ENCODE results near the gene LCN12. TPM values are rescaled to one million over a fixed set of nuclear protein-coding genes. Genes with fewer than 3 reads are reported as not detected.

The LCN12 gene
- total and polyA plus RNA-seq, 11 donors, result 0.46 to 23.7 (median 4.2) TPM

GRCh38 chr9:136983167-136983566, 31.1 kb downstream of the LCN12 start:
- Histone ChIP-seq H3K4me1 (peaks cover 0 to 72% (median 34%) of the 10 kb centered on the region in 12 donors), H3K9me3 (no peaks in the 10 kb centered on the region), H3K27me3 (peaks cover 0 to 30% (median 6%) of the 10 kb centered on the region in 9 donors), H3K4me3 (no peak overlapping the region), H3K36me3 (no peaks in the 10 kb centered on the region), H3K27ac (peak overlapping the region in 7 of 12 donors; percentile 14 to 98 (median 86))
- DNase-seq (peak in 1 of 5 donors; percentile 27), ATAC-seq (no peak)
- no peak for TF ChIP-seq CTCF (IDR thresholded peaks at IDR 0.05)
- TF ChIP-seq POLR2A (IDR thresholded peaks at IDR 0.05), result no peak
- WGBS, 4 donors, result 68 to 81% (median 75%) methylated on average over 7 to 9 of the region's 9 CpGs
- intact Hi-C loops (cut with DNase I), result loop anchor here in 2 of 10 donors (5.0 kb wide), 2 partner anchors 36 to 191 kb away; partner anchors contain the start of genes C8G (in 1 of the 2) and TMEM141 (in 1 of the 2)

GRCh38 chr9:136983656-136984314, 31.7 kb downstream of the LCN12 start:
- H3K4me3 ChIP-seq, result no peak overlapping the region
- H3K9me3 ChIP-seq, result no peaks in the 10 kb centered on the region
- H3K27ac ChIP-seq, result peak overlapping the region in 7 of 12 donors; percentile 14 to 98 (median 86)
- ATAC-seq (peak in 1 of 4 donors; percentile 0), DNase-seq (peak in 1 of 5 donors; percentile 32)
- peaks cover 0 to 30% (median 6%) of the 10 kb centered on the region in 9 donors for H3K27me3 ChIP-seq
- no peaks in the 10 kb centered on the region for H3K36me3 ChIP-seq
- intact Hi-C loops (cut with DNase I), result loop anchor here in 2 of 10 donors (5.0 kb wide), 2 partner anchors 36 to 191 kb away; partner anchors contain the start of genes C8G (in 1 of the 2) and TMEM141 (in 1 of the 2)
- TF ChIP-seq CTCF (IDR thresholded peaks at IDR 0.05) (no peak), POLR2A (IDR thresholded peaks at IDR 0.05) (no peak)
- H3K4me1 ChIP-seq, result peaks cover 0 to 69% (median 34%) of the 10 kb centered on the region in 12 donors
- WGBS, 4 donors, result 75 to 89% (median 80%) methylated on average over 7 to 11 of the region's 11 CpGs

- TF ChIP-seq POLR2A (IDR thresholded peaks at IDR 0.05) (no peak), CTCF (IDR thresholded peaks at IDR 0.05) (no peak)
- Histone ChIP-seq H3K4me1 (peaks cover 0 to 61% (median 30%) of the 10 kb centered on the region in 12 donors), H3K36me3 (no peaks in the 10 kb centered on the region), H3K9me3 (no peaks in the 10 kb centered on the region), H3K27me3 (peaks cover 0 to 30% (median 6%) of the 10 kb centered on the region in 9 donors), H3K27ac (peak overlapping the region in 2 of 12 donors; percentile 43 to 86), H3K4me3 (peak overlapping the region in 1 of 12 donors; percentile 12)
- intact Hi-C loops (cut with DNase I), result loop anchor here in 2 of 10 donors (5.0 kb wide), 2 partner anchors 37 to 192 kb away; partner anchors contain the start of genes C8G (in 1 of the 2) and TMEM141 (in 1 of the 2)
- WGBS, 4 donors, result 53 to 66% (median 63%) methylated on average over 20 to 29 of the region's 29 CpGs
- peak in 1 of 5 donors; percentile 25 for DNase-seq
- ATAC-seq, result no peak
Measured at GRCh38 chr9:136984464-136985026, 32.5 kb downstream of the LCN12 start.

Data from heart left ventricle (tissue), 16 donors.